DND-41 (cell line): Measurements from ENCODE around the gene SYNDIG1L.
"Not testable (repeated sequence)": the region's sequence is repeated elsewhere in the genome, so short reads cannot be mapped to it uniquely, and the experiment has no call there.

ENCODE experiments used
- ATAC-seq: fragments of 200-7000 bp; cut with Tn5 transposase; 3 replicates; pipeline ENCODE4 v1.9.1; 2021; ENCODE audit warnings: low read depth; ENCODE audit not compliant: insufficient read depth
- DNase-seq: peaks from one replicate; pipeline ENCODE4 v3.0.0-alpha.2; 2020
- H2AFZ ChIP-seq: 2 replicates; pipeline ENCODE4 v1.6.0; 2012; ENCODE audit warnings: low read depth, low read length
- H3K27ac ChIP-seq: 2 replicates; pipeline ENCODE4 v1.5.1; 2012; ENCODE audit warnings: low read length, inconsistent platforms
- H3K27me3 ChIP-seq: fragments of 200-600 bp; sonication (generic); 2 replicates; pipeline ENCODE4 v1.6.0; 2012; ENCODE audit warnings: low read length, mild to moderate bottlenecking, inconsistent platforms; ENCODE audit not compliant: insufficient read depth, poor library complexity
- H3K36me3 ChIP-seq: 2 replicates; pipeline ENCODE4 v1.5.1; 2012; ENCODE audit warnings: low read length, inconsistent platforms; ENCODE audit not compliant: insufficient read depth
- H3K4me1 ChIP-seq: 2 replicates; pipeline ENCODE4 v1.5.1; 2012; ENCODE audit warnings: mild to moderate bottlenecking, low read length; ENCODE audit not compliant: insufficient read depth
- H3K4me2 ChIP-seq: 2 replicates; pipeline ENCODE4 v1.6.0; 2012; ENCODE audit warnings: mild to moderate bottlenecking, moderate library complexity, low read length, inconsistent platforms; ENCODE audit not compliant: insufficient read depth
- H3K4me3 ChIP-seq, 2 experiments: fragments of 200-600 bp in 1 of 2; shearing (Covaris generic) in 1 of 2; 2 replicates each; pipeline ENCODE4 v1.5.1; 2012 to 2016; ENCODE audit warnings: inconsistent platforms in 2 of 2, low read length in 2 of 2, mild to moderate bottlenecking in 2 of 2, low read depth in 1 of 2, moderate library complexity in 1 of 2
- H3K79me2 ChIP-seq: 2 replicates; pipeline ENCODE4 v1.6.0; 2012; ENCODE audit warnings: low read length, inconsistent platforms; ENCODE audit not compliant: insufficient read depth
- H3K9ac ChIP-seq: 2 replicates; pipeline ENCODE4 v1.6.0; 2012; ENCODE audit warnings: low read depth, mild to moderate bottlenecking, inconsistent platforms, low read length, moderate library complexity
- H3K9me3 ChIP-seq: 2 replicates; pipeline ENCODE4 v1.5.1; 2012; ENCODE audit warnings: low read length, moderate library complexity, mild to moderate bottlenecking, inconsistent platforms; ENCODE audit not compliant: insufficient read depth, severe bottlenecking
- H4K20me1 ChIP-seq: 2 replicates; pipeline ENCODE4 v1.6.0; 2012; ENCODE audit warnings: low read length; ENCODE audit not compliant: insufficient read depth
- EZH2 ChIP-seq: IDR thresholded peaks from 3 replicates; pipeline ENCODE4 v1.6.1; 2012; ENCODE audit warnings: borderline replicate concordance, low read depth, mild to moderate bottlenecking, moderate library complexity, low read length, inconsistent platforms; ENCODE audit not compliant: severe bottlenecking
- TF ChIP-seq, protein P1 (sequence below): IDR thresholded peaks from 2 replicates; pipeline ENCODE4 v1.5.1; 2012; ENCODE audit warnings: borderline replicate concordance, low read length, moderate library complexity, mild to moderate bottlenecking; ENCODE audit not compliant: poor library complexity, severe bottlenecking; ENCODE audit errors: extremely low read depth

Gene SYNDIG1L

DNA sequence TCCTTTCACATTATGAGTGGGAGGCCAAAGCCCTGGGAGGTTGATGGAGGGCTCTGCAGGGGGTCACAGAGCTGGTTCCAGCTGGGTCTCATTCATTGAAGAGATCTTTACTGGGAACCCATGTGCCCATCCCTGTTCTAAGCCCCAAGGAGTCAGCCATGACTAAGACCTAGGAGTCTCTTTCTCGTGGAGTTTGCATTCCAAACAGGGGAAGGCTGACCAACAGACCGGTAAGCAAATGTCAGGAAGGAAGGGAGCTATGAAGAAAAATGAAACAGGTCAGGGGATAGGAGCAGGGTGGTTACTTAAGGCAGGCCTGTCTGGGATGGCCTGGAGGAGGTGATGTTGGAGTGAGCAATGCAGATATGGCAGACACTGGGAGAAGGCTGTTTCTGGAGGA lies 31.5 kb downstream of the SYNDIG1L start:
- no peaks in the 10 kb centered on the region for H3K36me3 ChIP-seq
- no peak overlapping the region for H3K4me3 ChIP-seq
- no peaks in the 10 kb centered on the region for H3K4me1 ChIP-seq
- no peak overlapping the region for H3K4me2 ChIP-seq
- no peak overlapping the region for H3K27ac ChIP-seq
- H2AFZ ChIP-seq = no peak overlapping the region
- TF ChIP-seq, protein P1, sequence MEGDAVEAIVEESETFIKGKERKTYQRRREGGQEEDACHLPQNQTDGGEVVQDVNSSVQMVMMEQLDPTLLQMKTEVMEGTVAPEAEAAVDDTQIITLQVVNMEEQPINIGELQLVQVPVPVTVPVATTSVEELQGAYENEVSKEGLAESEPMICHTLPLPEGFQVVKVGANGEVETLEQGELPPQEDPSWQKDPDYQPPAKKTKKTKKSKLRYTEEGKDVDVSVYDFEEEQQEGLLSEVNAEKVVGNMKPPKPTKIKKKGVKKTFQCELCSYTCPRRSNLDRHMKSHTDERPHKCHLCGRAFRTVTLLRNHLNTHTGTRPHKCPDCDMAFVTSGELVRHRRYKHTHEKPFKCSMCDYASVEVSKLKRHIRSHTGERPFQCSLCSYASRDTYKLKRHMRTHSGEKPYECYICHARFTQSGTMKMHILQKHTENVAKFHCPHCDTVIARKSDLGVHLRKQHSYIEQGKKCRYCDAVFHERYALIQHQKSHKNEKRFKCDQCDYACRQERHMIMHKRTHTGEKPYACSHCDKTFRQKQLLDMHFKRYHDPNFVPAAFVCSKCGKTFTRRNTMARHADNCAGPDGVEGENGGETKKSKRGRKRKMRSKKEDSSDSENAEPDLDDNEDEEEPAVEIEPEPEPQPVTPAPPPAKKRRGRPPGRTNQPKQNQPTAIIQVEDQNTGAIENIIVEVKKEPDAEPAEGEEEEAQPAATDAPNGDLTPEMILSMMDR = no peak
- no peak for TF ChIP-seq EZH2
- H3K9ac ChIP-seq = no peak overlapping the region
- H4K20me1 ChIP-seq = no peaks in the 10 kb centered on the region
- H3K79me2 ChIP-seq = no peaks in the 10 kb centered on the region
- DNase-seq (no peak), ATAC-seq (no peak)
- peaks cover 20% of the 10 kb centered on the region for H3K27me3 ChIP-seq
- H3K9me3 ChIP-seq = no peaks in the 10 kb centered on the region

DNA sequence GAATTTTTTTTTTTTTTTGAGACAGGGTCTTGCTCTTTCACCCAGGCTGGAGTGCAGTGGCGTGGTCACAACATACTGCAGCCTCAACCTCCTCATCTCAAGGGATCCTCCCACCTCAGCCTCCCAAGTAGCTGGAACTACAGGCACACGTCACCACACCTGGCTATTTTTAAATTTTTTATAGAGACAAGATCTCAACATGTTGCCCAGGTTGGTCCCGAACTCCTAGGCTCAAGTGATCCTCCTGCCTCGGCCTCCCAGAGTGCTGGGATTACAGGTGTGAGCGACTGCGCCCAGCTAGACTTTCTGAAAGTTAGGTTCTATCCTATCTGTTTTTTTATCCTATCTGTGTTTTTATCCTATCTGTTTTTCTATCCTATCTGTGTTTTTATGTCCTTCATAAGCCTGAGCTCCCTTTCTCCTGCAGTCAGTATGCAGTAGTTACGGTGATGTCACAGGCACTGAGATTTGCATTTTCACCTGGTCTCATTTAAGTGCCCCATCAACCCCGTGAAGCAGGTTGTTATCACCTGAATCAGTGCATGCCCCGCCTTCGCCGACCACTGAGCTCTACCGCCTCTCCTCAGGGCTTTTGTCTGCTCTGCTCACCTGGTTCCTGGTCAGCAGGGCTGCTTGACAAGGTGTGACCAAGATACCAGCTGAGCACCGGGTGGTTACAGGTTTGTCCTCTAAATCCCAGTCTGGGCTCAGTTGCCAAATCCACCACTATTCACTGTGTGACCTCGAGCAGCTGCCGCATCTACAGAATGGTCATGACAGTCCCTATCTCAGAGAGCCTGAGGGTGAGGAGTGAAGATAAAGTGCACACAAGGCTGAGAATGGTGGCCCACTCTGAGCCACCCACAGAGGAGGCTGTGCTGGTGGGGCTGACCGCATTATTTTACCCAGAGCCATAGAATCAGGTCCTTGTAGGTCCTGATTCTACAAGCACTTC lies 33.1 kb downstream of the SYNDIG1L start:
- Histone ChIP-seq H3K9me3 (no peaks in the 10 kb centered on the region), H3K27ac (no peak overlapping the region), H3K4me2 (no peak overlapping the region), H4K20me1 (no peaks in the 10 kb centered on the region), H3K36me3 (no peaks in the 10 kb centered on the region), H3K4me1 (no peaks in the 10 kb centered on the region), H3K9ac (no peak overlapping the region), H3K4me3 (no peak overlapping the region), H2AFZ (no peak overlapping the region), H3K79me2 (no peaks in the 10 kb centered on the region), H3K27me3 (peaks cover 20% of the 10 kb centered on the region)
- TF ChIP-seq, protein P1 = no peak
- no peak for TF ChIP-seq EZH2
- DNase-seq = no peak
- no peak for ATAC-seq

DNA sequence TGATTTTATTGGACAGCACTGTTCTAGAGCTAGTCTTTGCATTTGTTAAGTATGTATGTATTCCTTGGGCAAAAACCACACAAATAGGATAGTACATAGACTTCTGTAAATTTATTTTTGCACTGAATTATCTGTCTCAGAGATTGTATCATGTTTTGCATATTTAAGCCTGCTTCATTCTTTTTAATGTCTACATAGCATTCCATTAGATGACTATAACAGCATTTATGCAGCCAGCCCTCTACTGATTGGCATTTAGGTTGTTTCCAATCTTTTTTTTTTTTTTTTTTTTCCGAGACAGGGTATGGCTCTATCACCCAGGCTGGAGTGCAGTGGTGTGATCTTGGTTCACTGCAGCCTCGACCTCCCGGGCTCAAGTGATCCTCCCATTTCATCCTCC lies 34.5 kb downstream of the SYNDIG1L start:
- H3K4me3 ChIP-seq = no peak overlapping the region
- no peak overlapping the region for H3K9ac ChIP-seq
- no peaks in the 10 kb centered on the region for H3K36me3 ChIP-seq
- no peak overlapping the region for H2AFZ ChIP-seq
- no peaks in the 10 kb centered on the region for H3K4me1 ChIP-seq
- DNase-seq (no peak), ATAC-seq (no peak)
- H3K79me2 ChIP-seq = no peaks in the 10 kb centered on the region
- no peaks in the 10 kb centered on the region for H3K9me3 ChIP-seq
- no peaks in the 10 kb centered on the region for H4K20me1 ChIP-seq
- no peak overlapping the region for H3K27ac ChIP-seq
- no peak for TF ChIP-seq EZH2
- TF ChIP-seq, protein P1 = no peak
- peaks cover 20% of the 10 kb centered on the region for H3K27me3 ChIP-seq
- H3K4me2 ChIP-seq = no peak overlapping the region

DNA sequence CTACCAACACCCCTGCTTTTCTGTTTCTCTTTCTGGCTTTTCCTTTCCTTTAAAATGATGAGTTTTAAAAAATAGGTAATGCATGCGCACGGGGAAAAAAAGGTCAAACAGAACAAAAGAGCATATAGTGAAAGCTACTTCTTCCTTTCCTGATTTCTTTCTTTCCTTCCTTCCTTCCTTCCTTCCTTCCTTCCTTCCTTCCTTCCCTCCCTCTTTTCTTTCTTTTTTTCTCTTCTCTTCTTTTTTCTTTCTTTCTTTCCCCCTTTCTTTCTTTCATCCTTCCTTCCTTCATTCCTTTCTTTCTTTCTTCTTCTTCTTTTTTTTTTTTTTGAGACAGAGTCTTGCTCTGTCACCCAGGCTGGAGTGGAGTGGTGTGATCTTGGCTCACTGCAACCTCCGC lies 35.5 kb downstream of the SYNDIG1L start:
- H3K4me3 ChIP-seq, H3K36me3 ChIP-seq, H3K27ac ChIP-seq, H3K9ac ChIP-seq, DNase-seq, H3K4me1 ChIP-seq, ATAC-seq, H3K79me2 ChIP-seq, H3K4me2 ChIP-seq, H4K20me1 ChIP-seq, H3K9me3 ChIP-seq, H2AFZ ChIP-seq: not testable (repeated sequence)
- H3K27me3 ChIP-seq = peaks cover 14% of the 10 kb centered on the region
